ENCODE results near the gene KANK3.
"Not testable (repeated sequence)": the region's sequence is repeated elsewhere in the genome, so short reads cannot be mapped to it uniquely, and the experiment has no call there.

KANK3 gene

DNA sequence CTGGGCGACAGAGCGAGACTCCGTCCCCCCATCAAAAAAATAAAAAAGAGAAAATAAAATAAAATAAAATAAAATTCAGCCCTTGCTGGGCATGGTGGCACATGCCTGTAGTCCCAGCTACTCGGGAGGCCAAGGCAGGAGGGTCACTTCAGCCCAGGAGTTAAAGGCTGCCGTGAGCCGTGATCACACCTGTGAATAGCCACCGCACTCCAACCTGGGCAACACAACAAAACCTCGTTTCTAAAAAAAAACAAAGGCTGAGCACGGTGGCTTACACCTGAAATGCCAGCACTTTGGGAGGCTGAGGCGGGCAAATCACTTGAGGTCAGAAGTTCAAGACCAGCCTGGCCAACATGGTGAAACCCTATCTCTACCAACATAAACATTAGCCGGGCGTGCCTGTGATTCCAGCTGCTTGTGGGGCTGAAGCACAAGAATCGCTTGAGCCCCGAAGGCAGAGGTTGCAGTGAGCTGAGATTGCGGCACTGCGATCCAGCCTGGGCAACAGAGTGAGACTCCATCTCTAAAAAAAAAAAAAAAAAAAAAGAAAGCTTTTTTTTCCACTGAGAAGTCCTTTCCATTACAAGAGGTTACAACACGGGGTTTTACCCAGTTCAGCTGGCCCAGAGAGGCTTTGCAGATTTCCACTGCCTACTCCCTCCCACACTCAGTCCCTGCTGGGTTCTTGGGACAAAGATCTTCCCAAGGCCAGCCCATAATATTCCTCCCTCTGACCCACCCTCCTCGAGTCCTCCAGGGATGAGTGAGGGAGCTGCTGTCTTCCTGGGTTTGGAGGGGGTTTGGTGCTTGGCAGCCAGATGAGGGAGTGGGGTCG lies 27.3 kb upstream of the KANK3 start:
- no peak for DNase-seq (ENCODE audit: low spot score)

GRCh38 chr19:8367327-8368001 lies 24.4 kb upstream of the KANK3 start:
- DNase-seq (ENCODE audit: low spot score), result no peak

- no peak for DNase-seq (ENCODE audit: low spot score)
Observed at GRCh38 chr19:8366961-8367326, 23.9 kb upstream of the KANK3 start.

DNA sequence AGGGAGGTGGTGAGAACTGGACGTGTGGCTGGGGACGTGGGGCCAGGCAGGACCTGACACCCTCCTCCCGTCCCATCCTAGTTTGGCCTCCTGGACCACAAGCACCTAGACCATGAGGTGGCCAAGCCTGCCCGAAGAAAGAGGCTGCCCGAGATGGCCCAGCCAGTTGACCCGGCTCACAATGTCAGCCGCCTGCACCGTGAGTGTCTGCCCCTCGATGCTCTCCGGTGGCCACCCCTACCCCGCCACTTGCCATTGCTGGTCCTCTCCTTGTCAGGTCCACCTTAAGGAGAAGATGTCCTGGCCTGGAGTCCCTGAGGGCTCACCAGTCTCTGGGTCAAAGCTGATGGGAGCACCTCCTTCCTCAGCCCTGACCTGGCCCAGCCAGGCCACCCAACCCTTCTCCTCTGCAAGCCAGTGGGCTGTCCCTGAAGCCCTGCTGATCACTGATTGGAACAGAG lies 23.1 kb upstream of the KANK3 start:
- DNase-seq (ENCODE audit: low spot score), result no peak

DNA sequence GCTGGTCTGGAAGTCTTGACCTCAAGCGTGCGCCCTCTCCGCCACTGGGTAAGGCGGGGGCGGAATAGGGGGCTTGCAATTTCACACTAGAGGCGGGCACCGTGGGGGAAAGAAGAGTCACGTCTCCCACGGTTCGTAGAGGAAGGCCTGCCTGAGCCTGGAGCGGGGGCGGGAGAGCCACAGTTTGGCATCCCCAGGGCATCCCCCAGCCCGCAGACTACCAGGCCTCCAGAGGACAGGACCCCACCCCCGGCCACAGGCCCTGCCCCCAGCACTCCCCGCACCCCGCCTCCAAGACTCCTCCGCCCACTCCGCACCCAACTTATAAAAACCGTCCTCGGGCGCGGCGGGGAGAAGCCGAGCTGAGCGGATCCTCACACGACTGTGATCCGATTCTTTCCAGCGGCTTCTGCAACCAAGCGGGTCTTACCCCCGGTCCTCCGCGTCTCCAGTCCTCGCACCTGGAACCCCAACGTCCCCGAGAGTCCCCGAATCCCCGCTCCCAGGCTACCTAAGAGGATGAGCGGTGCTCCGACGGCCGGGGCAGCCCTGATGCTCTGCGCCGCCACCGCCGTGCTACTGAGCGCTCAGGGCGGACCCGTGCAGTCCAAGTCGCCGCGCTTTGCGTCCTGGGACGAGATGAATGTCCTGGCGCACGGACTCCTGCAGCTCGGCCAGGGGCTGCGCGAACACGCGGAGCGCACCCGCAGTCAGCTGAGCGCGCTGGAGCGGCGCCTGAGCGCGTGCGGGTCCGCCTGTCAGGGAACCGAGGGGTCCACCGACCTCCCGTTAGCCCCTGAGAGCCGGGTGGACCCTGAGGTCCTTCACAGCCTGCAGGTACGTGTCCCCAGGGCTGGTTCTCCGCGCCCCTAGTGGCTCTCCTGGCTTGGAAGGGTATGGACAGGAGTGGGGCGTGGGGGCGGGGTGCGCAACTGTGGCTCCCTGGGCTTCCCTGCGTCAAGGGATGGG lies 21.0 kb upstream of the KANK3 start, which contains the start of gene ANGPTL4:
ANGPTL4 (plus strand) TSS at position 353 of the 969 bp plus-strand sequence; CDS start at position 520, 167 bp downstream.
- peak; percentile 44 for DNase-seq (ENCODE audit: low spot score)

GRCh38 chr19:8361921-8362793 lies 19.1 kb upstream of the KANK3 start:
- peak; percentile 80 for DNase-seq (ENCODE audit: low spot score)

DNA sequence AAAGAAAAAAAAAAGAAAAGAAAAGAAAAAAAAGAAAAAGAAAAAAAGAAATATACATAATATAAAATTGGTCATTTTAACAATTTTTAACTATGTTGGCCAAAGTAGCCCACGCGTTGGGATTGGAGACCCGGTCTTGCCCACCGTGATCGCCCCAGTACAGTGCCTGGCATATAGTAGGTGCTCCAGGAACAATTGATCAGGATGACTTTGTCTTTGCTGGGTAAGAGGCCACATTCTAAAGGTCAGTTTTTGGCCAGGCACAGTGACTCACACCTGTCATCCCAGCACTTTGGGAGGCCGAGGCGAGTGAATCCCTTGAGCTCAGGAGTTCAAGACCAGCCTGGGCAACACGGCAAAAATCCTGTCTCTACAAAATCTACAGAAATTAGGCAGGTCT lies 17.1 kb upstream of the KANK3 start:
- no peak for DNase-seq (ENCODE audit: low spot score)

DNA sequence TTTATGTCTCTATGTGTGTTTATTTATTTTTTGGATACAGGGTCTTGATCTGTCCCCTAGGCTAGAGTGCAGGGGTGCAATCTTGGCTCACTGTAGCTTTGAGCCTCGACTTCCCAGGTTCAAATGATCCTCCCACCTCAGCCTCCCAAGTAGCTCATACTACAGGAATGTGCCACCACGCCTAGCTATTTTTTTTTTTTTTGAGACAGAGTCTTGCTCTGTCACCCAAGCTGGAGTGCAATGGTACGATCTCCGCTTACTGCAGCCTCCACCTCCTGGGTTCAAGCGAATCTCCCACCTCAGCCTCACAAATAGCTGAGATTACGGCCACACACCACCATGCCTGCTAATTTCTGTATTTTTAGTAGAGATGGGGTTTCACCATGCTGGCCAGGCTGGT lies 15.9 kb upstream of the KANK3 start:
- no peak for DNase-seq (ENCODE audit: low spot score)

DNA sequence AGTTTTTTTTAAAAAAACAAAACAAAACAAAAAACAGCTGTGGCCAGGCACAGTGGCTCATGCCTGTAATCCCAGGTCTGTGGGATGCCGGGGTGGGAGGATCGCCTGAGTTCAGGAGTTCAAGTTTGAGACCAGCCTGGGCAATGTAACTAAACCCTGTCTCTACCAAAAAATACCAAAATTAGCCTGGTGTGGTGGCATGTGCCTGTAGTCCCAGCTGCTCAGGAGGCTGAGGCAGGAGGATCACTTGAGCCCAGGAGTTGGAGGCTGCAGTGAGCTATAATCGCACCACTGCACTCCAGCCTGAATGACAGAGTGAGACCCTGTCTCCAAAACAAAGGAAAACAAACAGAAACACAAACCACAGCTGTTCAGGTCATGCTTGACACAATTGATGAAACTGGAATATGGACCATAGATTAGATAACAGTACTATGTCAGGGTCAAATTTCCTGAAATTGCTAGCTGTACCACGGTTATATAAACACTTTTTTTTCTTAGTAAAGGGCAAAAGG lies 14.0 kb upstream of the KANK3 start:
- DNase-seq (ENCODE audit: low spot score), result no peak

DNA sequence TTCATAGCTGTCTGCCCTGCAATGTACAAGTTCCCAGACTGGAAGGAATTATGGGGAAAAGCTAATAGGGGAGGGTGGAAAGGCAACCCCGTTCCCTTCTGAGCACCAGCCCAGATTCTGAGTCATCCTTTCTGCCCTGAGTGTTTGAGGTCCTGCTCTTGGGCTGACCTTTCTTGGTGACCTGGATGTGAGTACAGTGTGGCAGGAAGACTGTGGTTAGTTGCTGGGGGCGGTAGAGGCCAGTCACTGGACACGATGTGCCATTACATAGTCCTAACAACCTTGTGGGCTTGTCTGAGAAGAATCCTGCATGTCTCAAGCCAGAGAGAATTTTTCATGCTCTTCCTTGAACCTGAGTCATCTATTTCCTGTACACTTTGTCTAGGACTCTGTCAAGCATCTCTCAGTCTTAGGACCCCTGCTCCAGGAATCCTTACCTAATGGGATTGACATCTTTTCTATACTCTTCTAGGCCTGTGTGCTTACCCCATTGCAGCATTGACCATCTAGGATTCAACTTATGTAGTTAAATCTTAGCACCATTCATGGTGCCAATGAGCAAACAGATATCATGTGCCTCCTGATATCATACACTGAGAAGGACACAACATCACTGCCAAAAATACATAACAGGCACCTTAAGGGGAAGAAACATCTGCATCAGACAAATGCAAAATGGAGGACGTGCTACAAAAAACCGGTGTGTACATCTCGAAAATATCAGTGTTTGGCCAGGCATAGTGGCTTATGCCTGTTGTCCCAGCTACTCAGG lies 12.8 kb upstream of the KANK3 start:
- DNase-seq (ENCODE audit: low spot score), result no peak

DNA sequence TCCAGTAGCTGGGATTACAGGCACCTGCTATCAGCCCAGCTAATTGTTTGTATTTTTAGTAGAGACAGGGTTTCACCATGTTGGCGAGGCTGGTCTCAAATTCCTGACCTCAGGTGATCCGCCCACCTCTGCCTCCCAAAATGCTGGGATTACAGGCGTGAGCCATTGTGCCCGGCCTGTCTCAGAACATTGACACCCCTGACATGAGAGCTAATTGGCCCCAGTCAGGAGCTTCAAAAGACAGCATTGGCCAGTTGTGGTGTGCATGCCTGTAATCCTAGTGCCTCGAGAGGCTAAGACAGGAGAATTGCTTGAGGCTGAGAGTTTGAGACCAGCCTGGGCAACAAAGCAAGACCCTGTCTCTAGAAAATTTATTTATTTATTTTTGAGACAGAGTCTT lies 9.8 kb upstream of the KANK3 start:
- DNase-seq (ENCODE audit: low spot score), result not testable (repeated sequence)

GRCh38 chr19:8352134-8352827 lies 9.2 kb upstream of the KANK3 start:
- no peak for DNase-seq (ENCODE audit: low spot score)

- DNase-seq (ENCODE audit: low spot score), result not testable (repeated sequence)
Observed at GRCh38 chr19:8349629-8350372, 6.7 kb upstream of the KANK3 start.

- no peak for DNase-seq (ENCODE audit: low spot score)
Observed at GRCh38 chr19:8343483-8343844, 402 bp upstream of the KANK3 start.

- DNase-seq (ENCODE audit: low spot score), result no peak
Observed at GRCh38 chr19:8342316-8342683, 762 bp downstream of the KANK3 start.

- DNase-seq (ENCODE audit: low spot score), result not testable (repeated sequence)
Observed at GRCh38 chr19:8341504-8341903, 1.6 kb downstream of the KANK3 start.

- no peak for DNase-seq (ENCODE audit: low spot score)
Observed at GRCh38 chr19:8340341-8341096, 2.5 kb downstream of the KANK3 start.

DNA sequence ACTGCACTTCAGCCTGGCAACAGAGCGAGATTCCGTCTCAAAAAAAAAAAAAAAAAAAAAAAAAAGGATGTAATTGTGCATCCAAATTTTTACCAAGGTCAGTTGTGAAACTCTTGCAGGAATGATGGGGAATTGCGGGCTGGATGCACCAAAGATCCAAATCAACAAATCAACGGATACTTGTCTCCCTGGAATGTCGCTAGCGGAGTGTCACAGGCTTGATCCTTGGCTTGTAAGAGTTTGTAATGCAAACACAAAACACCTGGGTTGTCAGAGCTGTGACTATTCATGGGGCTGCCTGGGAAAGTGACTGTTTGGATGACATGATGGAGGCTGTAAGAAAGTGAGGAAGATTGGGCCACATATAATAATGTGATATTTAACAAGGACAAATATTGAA lies 4.2 kb downstream of the KANK3 start:
- DNase-seq (ENCODE audit: low spot score), result no peak

All from hematopoietic multipotent progenitor cell treated with erythropoietin and hydrocortisone succinate and interleukin-3 and kit ligand, for 15 days (in vitro differentiated cells).